Hematopoietic multipotent progenitor cell treated with erythropoietin and hydrocortisone succinate and interleukin-3 and kit ligand, for 17 days (in vitro differentiated cells): ENCODE results near the gene CXorf65.

Experiments used
- DNase-seq: peaks from one replicate; pipeline ENCODE4 v3.0.0-alpha.2; 2015; ENCODE audit warnings: low spot score

The CXorf65 gene

GRCh38 chrX:71107245-71107644, 705 bp upstream of the CXorf65 start:
- no peak for DNase-seq

GRCh38 chrX:71105628-71106027, 912 bp downstream of the CXorf65 start:
- DNase-seq = no peak

- no peak for DNase-seq
Observed at GRCh38 chrX:71103110-71103983, 3.2 kb downstream of the CXorf65 start.

- DNase-seq = no peak
Observed at GRCh38 chrX:71102292-71102691, 4.2 kb downstream of the CXorf65 start.

- DNase-seq = no peak
Observed at GRCh38 chrX:71100581-71101505, 5.7 kb downstream of the CXorf65 start.

GRCh38 chrX:71099736-71100135, 6.8 kb downstream of the CXorf65 start:
- no peak for DNase-seq

- no peak for DNase-seq
Observed at GRCh38 chrX:71098951-71099506, 7.5 kb downstream of the CXorf65 start.

GRCh38 chrX:71098302-71098701, 8.2 kb downstream of the CXorf65 start:
- DNase-seq = peak; percentile 87

- peak; percentile 44 for DNase-seq
Observed at GRCh38 chrX:71096760-71097032, 9.8 kb downstream of the CXorf65 start.

- DNase-seq = peak; percentile 72
Observed at GRCh38 chrX:71095981-71096759, 10.4 kb downstream of the CXorf65 start.

- DNase-seq = peak; percentile 92
Observed at GRCh38 chrX:71095555-71095980, 11.0 kb downstream of the CXorf65 start, which contains the start of gene FOXO4. Gene FOXO4, plus strand, starts transcription at chrX:71095851. Its CDS starts 678 bp downstream, at chrX:71096529.

GRCh38 chrX:71095033-71095432, 11.5 kb downstream of the CXorf65 start:
- DNase-seq = no peak

- DNase-seq = no peak
Observed at GRCh38 chrX:71091263-71091662, 15.3 kb downstream of the CXorf65 start.

- DNase-seq = no peak
Observed at GRCh38 chrX:71085900-71086299, 20.6 kb downstream of the CXorf65 start.

GRCh38 chrX:71082822-71083221, 23.7 kb downstream of the CXorf65 start:
- no peak for DNase-seq

- no peak for DNase-seq
Observed at GRCh38 chrX:71082124-71082647, 24.4 kb downstream of the CXorf65 start.

GRCh38 chrX:71081330-71082123, 25.0 kb downstream of the CXorf65 start:
- DNase-seq = no peak

- DNase-seq = no peak
Observed at GRCh38 chrX:71070531-71070930, 36.0 kb downstream of the CXorf65 start.

- peak; percentile 73 for DNase-seq
Observed at GRCh38 chrX:71068044-71068918, 38.3 kb downstream of the CXorf65 start, which contains the start of gene SNX12. Gene SNX12, minus strand, starts transcription at chrX:71068334. Its CDS starts 28 bp downstream, at chrX:71068306.

- peak; percentile 13 for DNase-seq
Observed at GRCh38 chrX:71067712-71068043, 38.9 kb downstream of the CXorf65 start.
